HEK293 (cell line): ENCODE measurements around the gene UGCG.

Source experiments
- CTCF ChIA-PET: fragments of 350-600 bp; formaldehyde crosslinking; extraction: SDS; loops from one replicate; lab custom pipeline; 2021; ENCODE audit warnings: antibody characterized with exemption; lab: Yijun Ruan, JAX
- POLR2A ChIA-PET: fragments of 300-600 bp; formaldehyde crosslinking; extraction: SDS; loops from one replicate; lab custom pipeline; 2020; ENCODE audit warnings: antibody characterized with exemption, inconsistent platforms; lab: Yijun Ruan, JAX
- H3K27ac ChIP-seq: fragments of 200-500 bp; sonication (Bioruptor generic); 2 replicates; pipeline ENCODE4 v1.5.1; 2014; ENCODE audit warnings: low read depth, low read length, control low read depth, inconsistent platforms; ENCODE audit errors: extremely low read depth
- H3K36me3 ChIP-seq, 2 experiments: fragments of 200-500 bp in 1 of 2; sonication (Bioruptor generic) in 1 of 2; 1 replicate in 1 of 2; 2 replicates in 1 of 2; pipeline ENCODE4 v1.5.1; 2014 to 2017; ENCODE audit warnings: inconsistent platforms in 2 of 2, low read length in 2 of 2; ENCODE audit not compliant: control insufficient read depth in 2 of 2, insufficient read depth in 1 of 2
- H3K4me1 ChIP-seq: fragments of 200-500 bp; sonication (Bioruptor generic); 2 replicates; pipeline ENCODE4 v1.5.1; 2014; ENCODE audit warnings: mild to moderate bottlenecking, low read length, inconsistent platforms; ENCODE audit not compliant: control insufficient read depth, insufficient read depth
- H3K4me3 ChIP-seq: 2 replicates; pipeline ENCODE4 v1.5.1; 2011; ENCODE audit warnings: low read depth, mild to moderate bottlenecking, control low read depth, low read length, moderate library complexity
- H3K9me3 ChIP-seq: fragments of 200-500 bp; sonication (Bioruptor generic); 2 replicates; pipeline ENCODE4 v1.5.1; 2014; ENCODE audit warnings: low read depth, low read length, inconsistent platforms; ENCODE audit not compliant: control insufficient read depth, insufficient read depth
- MYNN ChIP-seq: fragments of 450-650 bp; formaldehyde crosslinking; IDR thresholded peaks from 2 replicates; pipeline ENCODE4 v1.5.1; 2016; ENCODE audit warnings: missing biosample characterization, missing genetic modification characterization, borderline replicate concordance
- MZF1 ChIP-seq: fragments of 450-650 bp; formaldehyde crosslinking; IDR thresholded peaks from 2 replicates; pipeline ENCODE4 v1.5.1; 2017; ENCODE audit warnings: missing biosample characterization, missing genetic modification characterization, borderline replicate concordance
- OSR2 ChIP-seq: fragments of 450-650 bp; formaldehyde crosslinking; IDR thresholded peaks from 2 replicates; pipeline ENCODE4 v1.5.1; 2016; ENCODE audit warnings: missing biosample characterization, missing genetic modification characterization
- PRDM1 ChIP-seq: fragments of 450-650 bp; formaldehyde crosslinking; IDR thresholded peaks from 2 replicates; pipeline ENCODE4; 2016; ENCODE audit warnings: missing biosample characterization, missing genetic modification characterization
- REPIN1 ChIP-seq: fragments of 450-650 bp; formaldehyde crosslinking; IDR thresholded peaks from 2 replicates; pipeline ENCODE4 v1.5.1; 2017; ENCODE audit warnings: missing biosample characterization, missing genetic modification characterization, low read depth
- ZBTB8A ChIP-seq: fragments of 450-650 bp; formaldehyde crosslinking; IDR thresholded peaks from 2 replicates; pipeline ENCODE4 v1.5.1; 2016; ENCODE audit warnings: missing biosample characterization, missing genetic modification characterization
- ZFP3 ChIP-seq: fragments of 450-650 bp; formaldehyde crosslinking; IDR thresholded peaks from 2 replicates; pipeline ENCODE4 v1.5.1; 2016; ENCODE audit warnings: low read depth, missing biosample characterization, missing genetic modification characterization
- ZFP37 ChIP-seq: fragments of 450-650 bp; formaldehyde crosslinking; IDR thresholded peaks from 2 replicates; pipeline ENCODE4 v1.5.1; 2016; ENCODE audit warnings: missing biosample characterization, missing genetic modification characterization
- ZNF10 ChIP-seq: fragments of 450-650 bp; formaldehyde crosslinking; IDR thresholded peaks from 2 replicates; pipeline ENCODE4 v1.5.1; 2017; ENCODE audit warnings: missing biosample characterization, missing genetic modification characterization
- ZNF211 ChIP-seq: fragments of 450-650 bp; formaldehyde crosslinking; IDR thresholded peaks from 2 replicates; pipeline ENCODE4 v1.5.1; 2016; ENCODE audit warnings: low read depth, missing biosample characterization, missing genetic modification characterization
- ZNF335 ChIP-seq: fragments of 450-650 bp; formaldehyde crosslinking; conservative IDR thresholded peaks from 2 replicates; pipeline ENCODE4 v1.5.1; 2016; ENCODE audit warnings: missing biosample characterization, missing genetic modification characterization
- ZNF366 ChIP-seq: fragments of 450-650 bp; formaldehyde crosslinking; conservative IDR thresholded peaks from 2 replicates; pipeline ENCODE4 v1.5.1; 2016; ENCODE audit warnings: missing biosample characterization, missing genetic modification characterization
- ZNF510 ChIP-seq: fragments of 450-650 bp; formaldehyde crosslinking; IDR thresholded peaks from 2 replicates; pipeline ENCODE4 v1.5.1; 2018; ENCODE audit warnings: mild to moderate bottlenecking, missing genetic modification characterization, missing biosample characterization; ENCODE audit not compliant: insufficient replicate concordance
- ZNF596 ChIP-seq: fragments of 450-650 bp; IDR thresholded peaks from 2 replicates; pipeline ENCODE4 v1.5.0; 2018; ENCODE audit warnings: missing biosample characterization, mild to moderate bottlenecking, missing genetic modification characterization, moderate library complexity
- ZNF623 ChIP-seq: fragments of 450-650 bp; formaldehyde crosslinking; IDR thresholded peaks from 2 replicates; pipeline ENCODE4 v1.5.1; 2016; ENCODE audit warnings: missing biosample characterization, missing genetic modification characterization
- ZNF624 ChIP-seq: fragments of 450-650 bp; formaldehyde crosslinking; IDR thresholded peaks from 2 replicates; pipeline ENCODE4 v1.5.1; 2017; ENCODE audit warnings: missing biosample characterization, missing genetic modification characterization
- ZNF776 ChIP-seq: fragments of 450-650 bp; formaldehyde crosslinking; IDR thresholded peaks from 2 replicates; pipeline ENCODE4 v1.5.0; 2017; ENCODE audit warnings: missing biosample characterization, missing genetic modification characterization, borderline replicate concordance
- ZSCAN23 ChIP-seq: fragments of 450-650 bp; formaldehyde crosslinking; IDR thresholded peaks from 2 replicates; pipeline ENCODE4 v1.5.1; 2016; ENCODE audit warnings: missing biosample characterization, missing genetic modification characterization
- TF ChIP-seq, protein P1 (sequence below): fragments of 450-650 bp; formaldehyde crosslinking; IDR thresholded peaks from 2 replicates; pipeline ENCODE4 v1.5.1; 2017; ENCODE audit warnings: missing biosample characterization, missing genetic modification characterization
- TF ChIP-seq, protein P2 (sequence below): fragments of 450-650 bp; formaldehyde crosslinking; IDR thresholded peaks from 2 replicates; pipeline ENCODE4 v1.5.1; 2016; ENCODE audit warnings: missing biosample characterization, missing genetic modification characterization, low read depth

The UGCG gene

DNA sequence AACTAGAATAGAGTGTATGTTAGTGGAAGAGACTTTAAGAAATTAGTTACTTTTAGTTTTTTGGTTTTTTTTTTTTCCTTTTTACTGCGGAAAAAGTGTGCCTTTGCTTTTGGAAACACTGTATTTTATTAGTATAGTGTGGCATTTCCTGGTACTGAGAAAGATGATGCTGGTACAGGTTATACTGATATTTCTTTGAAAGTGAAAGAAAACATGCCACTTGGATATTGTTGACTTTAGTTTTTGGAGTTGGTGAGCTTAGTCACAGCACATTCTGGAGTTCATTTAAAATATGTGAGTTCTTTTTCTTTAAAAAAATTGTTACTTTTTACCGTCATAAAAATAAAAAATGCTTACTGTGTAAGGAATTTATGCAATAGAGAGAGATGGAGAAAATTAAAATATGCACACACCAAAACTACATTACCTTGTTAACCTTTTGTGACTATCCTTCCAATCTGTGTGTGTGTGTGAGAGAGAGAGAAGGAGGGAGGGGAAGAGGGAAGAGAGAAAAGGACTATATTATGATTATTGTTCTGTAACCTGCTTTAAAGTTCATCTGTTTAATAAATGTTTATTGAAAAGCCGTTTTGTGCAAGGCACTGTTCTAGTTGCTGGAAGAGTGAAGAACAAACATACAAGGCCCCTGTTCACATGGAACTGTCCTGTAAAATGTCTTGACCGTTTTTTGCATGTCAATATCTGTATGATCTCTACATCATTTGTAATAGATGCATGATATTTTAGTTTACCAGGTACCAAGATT, 1.9 kb downstream of the UGCG start:
- TF ChIP-seq ZNF366 (tag by site-specific recombination) (peak; percentile 43), ZNF623 (no peak), PRDM1 (tag by site-specific recombination) (peak; percentile 24; the same call in 1 of the 2 replicates), ZSCAN23 (no peak), ZNF335 (tag by site-specific recombination) (0 out of 2 replicates have a peak, but pooled peaks have one; percentile 19)
- TF ChIP-seq, protein P1, sequence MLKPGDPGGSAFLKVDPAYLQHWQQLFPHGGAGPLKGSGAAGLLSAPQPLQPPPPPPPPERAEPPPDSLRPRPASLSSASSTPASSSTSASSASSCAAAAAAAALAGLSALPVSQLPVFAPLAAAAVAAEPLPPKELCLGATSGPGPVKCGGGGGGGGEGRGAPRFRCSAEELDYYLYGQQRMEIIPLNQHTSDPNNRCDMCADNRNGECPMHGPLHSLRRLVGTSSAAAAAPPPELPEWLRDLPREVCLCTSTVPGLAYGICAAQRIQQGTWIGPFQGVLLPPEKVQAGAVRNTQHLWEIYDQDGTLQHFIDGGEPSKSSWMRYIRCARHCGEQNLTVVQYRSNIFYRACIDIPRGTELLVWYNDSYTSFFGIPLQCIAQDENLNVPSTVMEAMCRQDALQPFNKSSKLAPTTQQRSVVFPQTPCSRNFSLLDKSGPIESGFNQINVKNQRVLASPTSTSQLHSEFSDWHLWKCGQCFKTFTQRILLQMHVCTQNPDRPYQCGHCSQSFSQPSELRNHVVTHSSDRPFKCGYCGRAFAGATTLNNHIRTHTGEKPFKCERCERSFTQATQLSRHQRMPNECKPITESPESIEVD = peak; percentile 37; the same call in 1 of the 2 replicates
- ChIA-PET POLR2A (interaction anchor here (1.0 kb wide), 2 partner anchors 62 to 267 kb away, joined by 3 to 4 read pairs; partner anchors contain the start of gene DNAJC25), CTCF (no interaction called here)
- Histone ChIP-seq H3K36me3 (no peaks in the 10 kb centered on the region), H3K27ac (no peak overlapping the region), H3K9me3 (no peaks in the 10 kb centered on the region), H3K4me1 (peaks cover 8% of the 10 kb centered on the region), H3K4me3 (peak overlapping the region; percentile 80)

DNA sequence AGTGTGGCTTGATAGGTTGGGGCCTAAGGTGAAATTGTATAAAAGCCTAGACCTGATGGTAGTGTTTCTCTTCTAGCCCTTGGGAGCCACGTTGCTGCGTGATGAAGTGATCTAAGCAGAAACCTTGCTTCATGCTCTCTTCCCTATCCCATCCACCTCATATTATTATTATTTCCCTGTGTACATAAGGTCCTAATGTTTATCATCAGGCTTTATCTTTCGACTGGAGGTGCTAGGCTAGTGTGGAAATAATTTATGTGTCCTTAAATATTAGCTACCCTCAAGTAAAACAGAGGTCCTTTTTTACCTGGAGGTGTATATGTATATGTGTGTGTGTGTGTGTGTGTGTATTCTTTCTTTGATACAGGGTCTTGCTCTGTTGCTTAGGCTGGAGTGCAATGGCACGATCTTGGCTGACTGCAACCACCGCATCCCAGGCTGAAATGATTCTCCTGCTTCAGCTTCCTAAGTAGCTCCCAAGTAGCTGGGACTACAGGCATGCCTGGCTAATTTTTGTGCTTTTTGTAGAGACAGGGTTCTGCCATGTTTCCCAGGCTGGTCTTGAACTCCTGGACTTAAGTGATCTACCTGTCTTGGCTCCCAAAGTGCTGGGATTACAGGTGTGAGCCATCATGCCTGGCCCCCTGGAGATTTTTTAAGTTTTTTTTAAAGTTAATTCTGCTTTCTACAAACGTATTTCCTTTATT, 3.7 kb downstream of the UGCG start:
- Histone ChIP-seq H3K4me1 (peaks cover 8% of the 10 kb centered on the region), H3K27ac (no peak overlapping the region), H3K9me3 (no peaks in the 10 kb centered on the region), H3K36me3 (no peaks in the 10 kb centered on the region), H3K4me3 (no peak overlapping the region)
- TF ChIP-seq ZNF211 (tag by site-specific recombination) (no peak), OSR2 (tag by site-specific recombination) (peak; percentile 56; the same call in 1 of the 2 replicates)
- ChIA-PET CTCF (interaction anchor here (0.6 to 1.7 kb wide), 6 partner anchors 18 to 761 kb away, joined by 3 to 5 read pairs (median 3); no protein-coding TSS in a partner anchor), POLR2A (interaction anchor here (1.2 kb wide), 1 partner anchor 9 kb away, joined by 3 read pairs; no protein-coding TSS in a partner anchor)

DNA sequence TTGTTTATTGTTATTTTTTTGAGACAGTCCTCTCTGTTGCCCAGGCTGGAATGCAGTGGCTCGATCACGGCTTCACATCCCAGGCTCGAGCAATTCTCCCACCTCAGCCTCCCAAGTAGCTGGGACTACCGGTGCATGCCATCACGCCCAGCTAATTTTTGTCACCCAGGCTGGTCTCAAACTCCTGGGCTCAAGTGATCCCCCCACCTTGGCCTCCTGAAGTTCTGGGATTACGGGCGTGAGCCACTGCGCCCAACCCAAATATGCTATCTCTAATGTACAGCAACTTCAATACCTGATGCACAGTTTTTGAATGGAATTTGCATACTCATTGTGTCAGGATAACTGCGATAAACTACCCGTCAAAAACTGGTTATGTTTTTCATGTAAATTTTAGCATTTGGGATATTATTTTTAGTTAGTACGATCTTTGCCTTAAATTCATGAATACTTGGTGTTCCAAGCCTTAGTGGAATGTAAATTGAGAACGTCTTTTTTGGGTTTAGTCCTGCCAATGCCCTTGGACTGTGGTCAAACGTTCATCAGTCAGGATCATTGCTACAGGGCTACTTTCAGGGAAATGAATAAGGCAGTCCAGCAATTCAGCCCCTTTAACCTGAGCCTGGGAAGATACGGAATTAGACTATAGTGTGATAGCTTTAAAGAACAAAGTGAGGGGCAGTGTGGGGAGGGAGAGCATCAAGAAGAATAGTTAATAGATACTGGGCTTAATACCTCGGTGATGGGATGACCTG, 4.4 kb downstream of the UGCG start:
- TF ChIP-seq ZNF596 (no peak), REPIN1 (no peak), ZFP3 (no peak)
- Histone ChIP-seq H3K9me3 (no peaks in the 10 kb centered on the region), H3K4me1 (peaks cover 8% of the 10 kb centered on the region), H3K36me3 (no peaks in the 10 kb centered on the region), H3K4me3 (no peak overlapping the region), H3K27ac (no peak overlapping the region)
- POLR2A ChIA-PET = no interaction called here
- CTCF ChIA-PET = interaction anchor here (0.6 to 1.7 kb wide), 5 partner anchors 25 to 1519 kb away, joined by 3 to 5 read pairs (median 3); no protein-coding TSS in a partner anchor

DNA sequence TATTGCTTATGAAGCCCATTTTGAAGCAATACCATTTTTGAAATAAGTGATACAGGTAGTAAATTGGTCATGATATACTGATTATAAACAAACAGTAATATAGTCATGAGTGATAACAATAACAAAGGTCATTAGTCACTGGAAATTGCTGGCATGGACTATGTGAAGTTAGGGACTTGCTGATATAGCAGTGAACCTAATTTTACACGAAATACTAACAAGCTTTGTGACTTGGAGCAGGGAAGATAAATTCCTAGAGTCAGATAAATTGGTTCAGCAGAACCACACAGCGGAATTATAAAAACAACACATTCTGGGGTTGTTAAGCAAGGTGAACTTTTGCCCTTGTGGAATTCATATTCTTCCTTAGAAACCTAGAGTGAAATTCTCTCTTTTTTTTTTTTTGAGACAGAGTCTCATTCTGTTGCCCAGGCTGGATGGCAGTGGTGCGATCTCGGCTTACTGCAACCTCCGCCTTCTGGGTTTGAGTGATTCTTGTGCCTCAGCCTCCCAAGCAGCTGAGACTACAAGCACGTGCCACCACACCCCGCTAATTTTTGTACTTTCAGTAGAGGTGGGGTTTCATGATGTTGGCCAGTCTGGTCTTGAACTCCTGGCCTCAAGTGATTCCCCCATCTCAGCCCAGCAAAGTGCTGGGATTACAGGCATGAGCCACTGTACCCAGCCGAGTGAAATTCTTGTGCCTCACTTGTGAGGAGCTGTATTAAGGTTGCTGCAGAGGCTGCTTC, 6.0 kb downstream of the UGCG start:
- ChIA-PET POLR2A (interaction anchor here (0.7 kb wide), 1 partner anchor 1720 kb away, joined by 3 read pairs; no protein-coding TSS in a partner anchor), CTCF (interaction anchor here (0.6 to 0.9 kb wide), 3 partner anchors 165 to 187 kb away, joined by 3 read pairs; no protein-coding TSS in a partner anchor)
- no peaks in the 10 kb centered on the region for H3K9me3 ChIP-seq
- H3K36me3 ChIP-seq = no peaks in the 10 kb centered on the region
- H3K4me3 ChIP-seq = no peak overlapping the region
- H3K27ac ChIP-seq = no peak overlapping the region
- peaks cover 8% of the 10 kb centered on the region for H3K4me1 ChIP-seq
- TF ChIP-seq MZF1 (tag by site-specific recombination) = no peak
- no peak for TF ChIP-seq ZNF10 (tag by site-specific recombination)
- no peak for TF ChIP-seq ZNF510 (tag by site-specific recombination)
- TF ChIP-seq ZNF624 = no peak
- no peak for TF ChIP-seq ZBTB8A (tag by site-specific recombination)
- TF ChIP-seq ZNF776 = no peak
- TF ChIP-seq, protein P2, sequence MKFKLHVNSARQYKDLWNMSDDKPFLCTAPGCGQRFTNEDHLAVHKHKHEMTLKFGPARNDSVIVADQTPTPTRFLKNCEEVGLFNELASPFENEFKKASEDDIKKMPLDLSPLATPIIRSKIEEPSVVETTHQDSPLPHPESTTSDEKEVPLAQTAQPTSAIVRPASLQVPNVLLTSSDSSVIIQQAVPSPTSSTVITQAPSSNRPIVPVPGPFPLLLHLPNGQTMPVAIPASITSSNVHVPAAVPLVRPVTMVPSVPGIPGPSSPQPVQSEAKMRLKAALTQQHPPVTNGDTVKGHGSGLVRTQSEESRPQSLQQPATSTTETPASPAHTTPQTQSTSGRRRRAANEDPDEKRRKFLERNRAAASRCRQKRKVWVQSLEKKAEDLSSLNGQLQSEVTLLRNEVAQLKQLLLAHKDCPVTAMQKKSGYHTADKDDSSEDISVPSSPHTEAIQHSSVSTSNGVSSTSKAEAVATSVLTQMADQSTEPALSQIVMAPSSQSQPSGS (tag by site-specific recombination) = no peak
- no peak for TF ChIP-seq ZFP37 (tag by site-specific recombination)
- no peak for TF ChIP-seq MYNN (tag by site-specific recombination)
